HepG2 (cell line): ENCODE data around the gene GGA3. TPM values are rescaled to one million over a fixed set of nuclear protein-coding genes. Genes with fewer than 3 reads are reported as not detected.
A peak's percentile ranks its signal among the peaks of the same experiment; 100 is the strongest.

Source experiments
- CBX2 ChIP-seq, 2 experiments: fragments of 200-600 bp in 1 of 2; sonication (generic); formaldehyde crosslinking in 1 of 2; IDR thresholded peaks; 2 replicates each; pipeline versions ENCODE4 v1.7.0 to v1.8.1; 2018 to 2022; ENCODE audit warnings: low read depth in 2 of 2, low read length in 1 of 2, mild to moderate bottlenecking in 1 of 2, missing genetic modification reagents in 1 of 2
- CREB3 ChIP-seq: sonication (generic); formaldehyde crosslinking; IDR thresholded peaks from 2 replicates; pipeline ENCODE4 v1.5.0; 2020; ENCODE audit warnings: missing genetic modification reagents
- EED ChIP-seq: sonication (generic); formaldehyde crosslinking; IDR thresholded peaks from 2 replicates; pipeline ENCODE4 v1.5.0; 2020; ENCODE audit warnings: mild to moderate bottlenecking, missing genetic modification reagents
- GRHL1 ChIP-seq: sonication (generic); formaldehyde crosslinking; conservative IDR thresholded peaks from 2 replicates; pipeline ENCODE4 v1.8.0; 2022; ENCODE audit warnings: missing genetic modification reagents
- HINFP ChIP-seq: sonication (generic); formaldehyde crosslinking; IDR thresholded peaks from 2 replicates; pipeline ENCODE4 v1.4.0; 2020; ENCODE audit warnings: low read depth, mild to moderate bottlenecking, missing genetic modification reagents
- IKZF1 ChIP-seq: fragments of 450-650 bp; IDR thresholded peaks from 2 replicates; pipeline ENCODE4 v1.7.1; 2016
- IRF1 ChIP-seq: sonication (generic); formaldehyde crosslinking; IDR thresholded peaks from 2 replicates; pipeline ENCODE4 v1.4.0; 2020; ENCODE audit warnings: low read depth, mild to moderate bottlenecking, missing genetic modification reagents
- JUND ChIP-seq: sonication (generic); formaldehyde crosslinking; IDR thresholded peaks from 2 replicates; pipeline ENCODE4 v1.8.0; 2022; ENCODE audit warnings: mild to moderate bottlenecking, missing genetic modification reagents
- MEIS2 ChIP-seq: sonication (generic); formaldehyde crosslinking; IDR thresholded peaks from 2 replicates; pipeline ENCODE4 v1.9.0; 2021; ENCODE audit warnings: mild to moderate bottlenecking, missing genetic modification reagents
- NBN ChIP-seq: fragments of 450-650 bp; conservative IDR thresholded peaks from 2 replicates; pipeline ENCODE4 v1.6.1; 2017
- PPARG ChIP-seq: conservative IDR thresholded peaks from 2 replicates; pipeline ENCODE4 v1.6.1; 2016; ENCODE audit warnings: missing biosample characterization, missing genetic modification reagents
- ZNF276 ChIP-seq: sonication (generic); formaldehyde crosslinking; IDR thresholded peaks from 2 replicates; pipeline ENCODE4 v1.4.0; 2020; ENCODE audit warnings: mild to moderate bottlenecking, low read depth, missing genetic modification reagents
- ZNF687 ChIP-seq: sonication (generic); formaldehyde crosslinking; IDR thresholded peaks from 2 replicates; pipeline ENCODE4 v1.5.1; 2020; ENCODE audit warnings: mild to moderate bottlenecking, missing genetic modification reagents, moderate library complexity
- ZNF704 ChIP-seq: sonication (generic); formaldehyde crosslinking; IDR thresholded peaks from 2 replicates; pipeline ENCODE4 v1.8.1; 2023; ENCODE audit warnings: mild to moderate bottlenecking, inconsistent platforms, moderate library complexity, missing genetic modification reagents, borderline replicate concordance
- polyA plus RNA-seq, 8 experiments: library from polyadenylated mRNA; depleted of rRNA in 3 of 8; stranded (reverse) in 7 of 8; unstranded in 1 of 8; fragments of >200 nt; fragmentation: Illumina TruSeq in 4 of 8; extraction: Trizol in 4 of 8; gene quantifications; 2 replicates each; pipeline versions ENCODE4 v1.2.1 to v1.2.3, GENCODE V29; 2011 to 2016; ENCODE audit warnings: low read depth in 4 of 8, missing spikeins in 1 of 8, mixed read lengths in 1 of 8; ENCODE audit not compliant: insufficient read depth in 1 of 8
- total RNA-seq, 5 experiments: library from RNA; depleted of rRNA; stranded (reverse); fragments of >200 nt; fragmentation: Illumina TruSeq; extraction: Trizol; gene quantifications; 2 replicates each; pipeline ENCODE4 v1.2.3, GENCODE V29; 2016; ENCODE audit warnings: low read depth in 1 of 5

Gene GGA3
- total and polyA plus RNA-seq, 2 of the 13 experiments (the other 11 are each of a cell fraction or from before 2014, with no cell fraction given) = 28.4 to 43.7 TPM

GRCh38 chr17:75205037-75205792, 56.2 kb downstream of the GGA3 start, which contains the start of gene NUP85 (continued):
- TF ChIP-seq CBX2 (IDR thresholded peaks at IDR 0.05; ENCODE audit: low read depth, low read length) = no peak
- no peak for TF ChIP-seq CBX2 (CRISPR knock-in tag; IDR thresholded peaks at IDR 0.05; ENCODE audit: low read depth)
- peak; percentile 93 for TF ChIP-seq ZNF276
- TF ChIP-seq GRHL1 (CRISPR knock-in tag) = no peak
- peak; percentile 85 for TF ChIP-seq EED
- TF ChIP-seq PPARG (CRISPR knock-in tag) = no peak; the same call in 1 of the 2 replicates
- peak; percentile 85; the same call in 1 of the 2 replicates for TF ChIP-seq CREB3 (CRISPR knock-in tag)
- no peak for TF ChIP-seq IRF1
- peak; percentile 51; the same call in 1 of the 2 replicates for TF ChIP-seq HINFP (CRISPR knock-in tag)
- peak; percentile 97 for TF ChIP-seq ZNF687 (CRISPR knock-in tag)
- TF ChIP-seq JUND (CRISPR knock-in tag) = no peak
- no peak for TF ChIP-seq NBN
- no peak for TF ChIP-seq IKZF1
- TF ChIP-seq MEIS2 (CRISPR knock-in tag) = peak; percentile 65
- no peak; the same call in 1 of the 2 replicates for TF ChIP-seq ZNF704
